OCI-LY1 (cell line): ENCODE data around the gene SMLR1.

Source experiments
- H2AFZ ChIP-seq: fragments of 200-600 bp; sonication (generic), shearing (Covaris generic); 2 replicates; pipeline ENCODE4 v1.6.0; 2014; ENCODE audit warnings: antibody characterized with exemption, mild to moderate bottlenecking, low read length
- H3F3A ChIP-seq: fragments of 200-600 bp; sonication (generic), shearing (Covaris generic); 2 replicates; pipeline ENCODE4 v1.6.0; 2014; ENCODE audit warnings: mild to moderate bottlenecking, antibody characterized with exemption, low read length, moderate library complexity; ENCODE audit not compliant: insufficient read depth
- H3K27ac ChIP-seq: fragments of 200-600 bp; sonication (generic); 2 replicates; pipeline ENCODE4 v1.5.1; 2014; ENCODE audit warnings: low read length, mixed run types, mild to moderate bottlenecking, low read depth; ENCODE audit not compliant: poor library complexity, severe bottlenecking
- H3K27me3 ChIP-seq: fragments of 200-600 bp; sonication (generic); 2 replicates; pipeline ENCODE4 v1.6.0; 2014; ENCODE audit warnings: antibody characterized with exemption, mild to moderate bottlenecking, low read length, moderate library complexity; ENCODE audit not compliant: insufficient read depth
- H3K36me3 ChIP-seq: fragments of 200-600 bp; sonication (generic); 2 replicates; pipeline ENCODE4 v1.6.1; 2014; ENCODE audit warnings: mild to moderate bottlenecking, antibody characterized with exemption, low read length, moderate library complexity, mixed read lengths; ENCODE audit not compliant: insufficient read depth
- H3K4me1 ChIP-seq: fragments of 200-600 bp; sonication (generic); 2 replicates; pipeline ENCODE4 v1.5.1; 2014; ENCODE audit warnings: mild to moderate bottlenecking, low read length, moderate library complexity; ENCODE audit not compliant: insufficient read depth, severe bottlenecking
- H3K4me2 ChIP-seq: fragments of 200-600 bp; sonication (generic), shearing (Covaris generic); 2 replicates; pipeline ENCODE4 v1.6.1; 2014; ENCODE audit warnings: low read length
- H3K4me3 ChIP-seq: fragments of 200-600 bp; sonication (generic); 2 replicates; pipeline ENCODE4 v1.5.1; 2014; ENCODE audit warnings: low read length, low read depth, mild to moderate bottlenecking, mixed read lengths; ENCODE audit not compliant: poor library complexity, severe bottlenecking
- H3K79me2 ChIP-seq: fragments of 200-600 bp; shearing (Covaris generic); 2 replicates; pipeline ENCODE4 v1.6.1; 2016; ENCODE audit warnings: mixed run types, low read length, mixed read lengths; ENCODE audit not compliant: insufficient read depth
- H3K9ac ChIP-seq: fragments of 200-600 bp; sonication (generic), shearing (Covaris generic); 2 replicates; pipeline ENCODE4 v1.6.1; 2014; ENCODE audit warnings: mild to moderate bottlenecking, low read length, mixed read lengths
- H3K9me2 ChIP-seq: fragments of 200-600 bp; sonication (generic), shearing (Covaris generic); 2 replicates; pipeline ENCODE4 v1.6.1; 2014; ENCODE audit warnings: low read depth, mild to moderate bottlenecking, low read length, mixed read lengths
- H3K9me3 ChIP-seq: fragments of 200-600 bp; shearing (Covaris generic); 2 replicates; pipeline ENCODE4 v1.6.1; 2014; ENCODE audit warnings: low read length, mixed read lengths
- H4K20me1 ChIP-seq: fragments of 200-600 bp; sonication (generic), shearing (Covaris generic); 2 replicates; pipeline ENCODE4 v1.6.0; 2016; ENCODE audit warnings: mild to moderate bottlenecking, low read length; ENCODE audit not compliant: insufficient read depth
- CTCF ChIP-seq: fragments of 200-600 bp; sonication (generic), shearing (Covaris generic); IDR thresholded peaks from 2 replicates; pipeline ENCODE4 v1.5.1; 2017; ENCODE audit warnings: mild to moderate bottlenecking, antibody characterized with exemption, low read length, moderate library complexity, mixed read lengths
- EZH2 ChIP-seq: fragments of 200-600 bp; sonication (generic), shearing (Covaris generic); IDR thresholded peaks from 2 replicates; pipeline ENCODE4 v1.8.0; 2017; ENCODE audit warnings: borderline replicate concordance, mixed run types, mild to moderate bottlenecking, antibody characterized with exemption, low read length, moderate library complexity, mixed read lengths

Gene SMLR1

GRCh38 chr6:130851026-130851425 lies 23.8 kb downstream of the SMLR1 start:
- no peak overlapping the region for H2AFZ ChIP-seq
- no peaks in the 10 kb centered on the region for H3F3A ChIP-seq
- no peaks in the 10 kb centered on the region for H3K79me2 ChIP-seq
- no peaks in the 10 kb centered on the region for H3K36me3 ChIP-seq
- H3K27me3 ChIP-seq, result no peaks in the 10 kb centered on the region
- H4K20me1 ChIP-seq, result no peaks in the 10 kb centered on the region
- H3K4me1 ChIP-seq, result no peaks in the 10 kb centered on the region
- H3K27ac ChIP-seq, result no peak overlapping the region
- H3K9me2 ChIP-seq, result no peaks in the 10 kb centered on the region
- H3K9me3 ChIP-seq, result no peaks in the 10 kb centered on the region
- H3K9ac ChIP-seq, result no peak overlapping the region
- no peak overlapping the region for H3K4me2 ChIP-seq
- H3K4me3 ChIP-seq, result no peak overlapping the region
- TF ChIP-seq EZH2, result no peak
- no peak for TF ChIP-seq CTCF

GRCh38 chr6:130852844-130853554 lies 25.8 kb downstream of the SMLR1 start:
- no peak overlapping the region for H3K4me3 ChIP-seq
- H3K9me3 ChIP-seq, result no peaks in the 10 kb centered on the region
- no peak overlapping the region for H3K9ac ChIP-seq
- no peaks in the 10 kb centered on the region for H3K27me3 ChIP-seq
- H3K79me2 ChIP-seq, result no peaks in the 10 kb centered on the region
- H3K4me2 ChIP-seq, result no peak overlapping the region
- no peak overlapping the region for H2AFZ ChIP-seq
- no peaks in the 10 kb centered on the region for H3F3A ChIP-seq
- no peaks in the 10 kb centered on the region for H3K36me3 ChIP-seq
- no peaks in the 10 kb centered on the region for H4K20me1 ChIP-seq
- TF ChIP-seq CTCF (no peak), EZH2 (no peak)
- no peaks in the 10 kb centered on the region for H3K4me1 ChIP-seq
- no peak overlapping the region for H3K27ac ChIP-seq
- no peaks in the 10 kb centered on the region for H3K9me2 ChIP-seq

GRCh38 chr6:130853555-130854183 lies 26.5 kb downstream of the SMLR1 start:
- Histone ChIP-seq H3K9me3 (no peaks in the 10 kb centered on the region), H3K36me3 (no peaks in the 10 kb centered on the region), H3K27me3 (no peaks in the 10 kb centered on the region), H3F3A (no peaks in the 10 kb centered on the region), H3K4me3 (no peak overlapping the region), H3K9me2 (no peaks in the 10 kb centered on the region), H3K4me1 (no peaks in the 10 kb centered on the region), H3K27ac (no peak overlapping the region), H3K4me2 (no peak overlapping the region), H3K79me2 (no peaks in the 10 kb centered on the region), H4K20me1 (no peaks in the 10 kb centered on the region), H2AFZ (no peak overlapping the region), H3K9ac (no peak overlapping the region)
- TF ChIP-seq EZH2 (no peak), CTCF (no peak)
